ENCODE results near the gene CACNG4.

DNA sequence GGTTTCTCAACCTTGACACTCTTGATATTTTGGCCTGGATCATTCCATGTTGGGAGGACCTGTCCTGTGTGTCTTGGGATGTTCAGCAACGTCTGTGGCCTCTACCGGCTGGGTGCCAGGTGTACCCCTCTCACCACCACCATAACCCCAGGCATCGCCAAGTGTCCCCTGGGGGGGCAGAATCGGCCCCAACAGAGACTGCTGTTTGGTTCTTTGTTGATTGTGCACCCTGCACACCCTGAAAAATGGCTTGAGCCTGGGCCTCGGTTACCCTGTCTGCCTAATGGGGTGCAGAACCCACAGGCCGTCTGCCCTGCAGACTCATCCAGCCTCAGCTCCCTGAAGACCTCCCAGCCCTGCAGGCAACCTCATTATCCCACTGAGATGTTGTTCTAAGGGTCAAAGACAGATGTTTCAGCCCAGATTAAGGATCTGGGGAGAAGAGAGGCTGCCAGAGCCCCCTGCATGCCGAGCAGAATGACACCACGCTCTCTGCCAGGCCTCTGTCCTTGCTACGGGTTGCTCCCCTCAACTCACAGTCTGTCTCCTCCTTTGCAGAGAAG lies 89.0 kb downstream of the CACNG4 start:
- no peak for TF ChIP-seq POLR2A (IDR thresholded peaks at IDR 0.05)
- TF ChIP-seq, protein P1, sequence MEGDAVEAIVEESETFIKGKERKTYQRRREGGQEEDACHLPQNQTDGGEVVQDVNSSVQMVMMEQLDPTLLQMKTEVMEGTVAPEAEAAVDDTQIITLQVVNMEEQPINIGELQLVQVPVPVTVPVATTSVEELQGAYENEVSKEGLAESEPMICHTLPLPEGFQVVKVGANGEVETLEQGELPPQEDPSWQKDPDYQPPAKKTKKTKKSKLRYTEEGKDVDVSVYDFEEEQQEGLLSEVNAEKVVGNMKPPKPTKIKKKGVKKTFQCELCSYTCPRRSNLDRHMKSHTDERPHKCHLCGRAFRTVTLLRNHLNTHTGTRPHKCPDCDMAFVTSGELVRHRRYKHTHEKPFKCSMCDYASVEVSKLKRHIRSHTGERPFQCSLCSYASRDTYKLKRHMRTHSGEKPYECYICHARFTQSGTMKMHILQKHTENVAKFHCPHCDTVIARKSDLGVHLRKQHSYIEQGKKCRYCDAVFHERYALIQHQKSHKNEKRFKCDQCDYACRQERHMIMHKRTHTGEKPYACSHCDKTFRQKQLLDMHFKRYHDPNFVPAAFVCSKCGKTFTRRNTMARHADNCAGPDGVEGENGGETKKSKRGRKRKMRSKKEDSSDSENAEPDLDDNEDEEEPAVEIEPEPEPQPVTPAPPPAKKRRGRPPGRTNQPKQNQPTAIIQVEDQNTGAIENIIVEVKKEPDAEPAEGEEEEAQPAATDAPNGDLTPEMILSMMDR (IDR thresholded peaks at IDR 0.05 in 4 of 5, conservative IDR thresholded peaks at IDR 0.05 in 1 of 5), result no peak
